Loucy (cell line): ENCODE measurements around the gene TLR4.

Experiments
- H2AFZ ChIP-seq: fragments of 200-600 bp; sonication (generic); 2 replicates; pipeline ENCODE4 v1.6.0; 2016; ENCODE audit warnings: antibody characterized with exemption, mild to moderate bottlenecking, low read length, moderate library complexity
- H3F3A ChIP-seq: fragments of 200-600 bp; 2 replicates; pipeline ENCODE4 v1.6.0; 2016; ENCODE audit warnings: antibody characterized with exemption, low read depth, mild to moderate bottlenecking
- H3K27me3 ChIP-seq: fragments of 200-600 bp; sonication (generic); 2 replicates; pipeline ENCODE4 v1.6.1; 2014; ENCODE audit warnings: low read length, mild to moderate bottlenecking; ENCODE audit not compliant: insufficient read depth, poor library complexity, severe bottlenecking
- H3K36me3 ChIP-seq: fragments of 200-600 bp; sonication (generic); 2 replicates; pipeline ENCODE4 v1.6.1; 2016; ENCODE audit warnings: low read length; ENCODE audit not compliant: insufficient read depth
- H3K4me1 ChIP-seq: fragments of 200-600 bp; sonication (generic); 2 replicates; pipeline ENCODE4 v1.5.1; 2014; ENCODE audit warnings: low read length, mild to moderate bottlenecking; ENCODE audit not compliant: insufficient read depth, poor library complexity, severe bottlenecking
- H3K4me2 ChIP-seq: fragments of 200-600 bp; sonication (generic); 2 replicates; pipeline ENCODE4 v1.6.0; 2014; ENCODE audit warnings: antibody characterized with exemption, low read length, low read depth, mild to moderate bottlenecking; ENCODE audit not compliant: poor library complexity, severe bottlenecking
- H3K4me3 ChIP-seq: fragments of 200-600 bp; sonication (generic); 2 replicates; pipeline ENCODE4 v1.5.1; 2014; ENCODE audit warnings: low read length, mild to moderate bottlenecking, mixed read lengths; ENCODE audit not compliant: poor library complexity, severe bottlenecking
- H3K79me2 ChIP-seq: fragments of 200-600 bp; sonication (generic); 2 replicates; pipeline ENCODE4 v1.6.1; 2014; ENCODE audit warnings: low read length; ENCODE audit not compliant: insufficient read depth
- H3K9ac ChIP-seq: fragments of 200-600 bp; sonication (generic); 2 replicates; pipeline ENCODE4 v1.6.0; 2014; ENCODE audit warnings: mild to moderate bottlenecking, low read depth, low read length, moderate library complexity; ENCODE audit not compliant: poor library complexity, severe bottlenecking
- H3K9me2 ChIP-seq: fragments of 200-600 bp; sonication (generic); replicated peaks from 2 replicates; pipeline ENCODE4 v1.6.1; 2016; ENCODE audit warnings: low read depth, low read length, mixed read lengths
- H3K9me3 ChIP-seq: fragments of 200-600 bp; sonication (generic); 2 replicates; pipeline ENCODE4 v1.6.1; 2014; ENCODE audit warnings: mild to moderate bottlenecking, antibody characterized with exemption, low read length, low read depth; ENCODE audit not compliant: insufficient read depth
- H4K20me1 ChIP-seq: fragments of 200-600 bp; sonication (generic); 2 replicates; pipeline ENCODE4 v1.6.0; 2014; ENCODE audit warnings: antibody characterized with exemption, low read length, mild to moderate bottlenecking; ENCODE audit not compliant: insufficient read depth, poor library complexity, severe bottlenecking
- CTCF ChIP-seq: fragments of 200-600 bp; sonication (generic); conservative IDR thresholded peaks from 2 replicates; pipeline ENCODE4 v1.5.1; 2014; ENCODE audit warnings: mild to moderate bottlenecking, antibody characterized with exemption, low read length
- EZH2phosphoT487 ChIP-seq: fragments of 200-600 bp; IDR thresholded peaks from 2 replicates; pipeline ENCODE4 v1.6.1; 2018; ENCODE audit warnings: antibody characterized with exemption, mild to moderate bottlenecking, moderate library complexity, borderline replicate concordance

TLR4 gene

GRCh38 chr9:117697046-117697445, 7.2 kb upstream of the TLR4 start:
- Histone ChIP-seq H3K79me2 (no peaks in the 10 kb centered on the region), H4K20me1 (no peaks in the 10 kb centered on the region), H3K9ac (no peak overlapping the region), H3F3A (no peaks in the 10 kb centered on the region), H3K4me3 (no peak overlapping the region), H3K4me2 (no peak overlapping the region), H3K4me1 (no peaks in the 10 kb centered on the region), H3K27me3 (no peaks in the 10 kb centered on the region), H2AFZ (no peak overlapping the region), H3K36me3 (no peaks in the 10 kb centered on the region), H3K9me3 (no peaks in the 10 kb centered on the region; the same call in 1 of the 2 replicates), H3K9me2 (no peaks in the 10 kb centered on the region)
- no peak for TF ChIP-seq CTCF
- TF ChIP-seq EZH2phosphoT487: no peak

DNA sequence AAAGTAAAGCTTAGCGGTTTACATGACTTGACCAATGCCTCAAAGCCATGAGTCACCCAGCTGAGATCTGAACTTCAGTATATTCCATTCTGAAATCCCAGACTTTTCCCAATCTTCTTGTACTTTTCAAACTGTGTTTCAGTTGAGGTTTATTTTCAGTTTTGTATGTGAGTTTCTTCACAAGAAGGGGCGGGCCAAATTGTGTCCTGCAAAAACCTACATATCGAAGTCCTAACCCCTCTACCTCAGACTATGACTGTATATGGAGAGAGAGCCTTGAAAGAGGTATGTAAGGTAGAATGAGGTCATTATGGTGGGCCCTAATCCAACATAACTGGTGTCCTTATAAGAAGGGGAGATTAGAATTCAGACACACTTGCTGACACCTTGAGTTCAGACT, 666 bp upstream of the TLR4 start:
- Histone ChIP-seq H4K20me1 (no peaks in the 10 kb centered on the region), H3K27me3 (no peaks in the 10 kb centered on the region), H3K79me2 (no peaks in the 10 kb centered on the region), H3K36me3 (no peaks in the 10 kb centered on the region), H3K4me1 (no peaks in the 10 kb centered on the region), H3K9ac (no peak overlapping the region), H3K4me2 (no peak overlapping the region), H3K9me3 (no peaks in the 10 kb centered on the region), H3K4me3 (no peak overlapping the region), H3F3A (no peaks in the 10 kb centered on the region), H2AFZ (no peak overlapping the region), H3K9me2 (no peaks in the 10 kb centered on the region)
- TF ChIP-seq CTCF (no peak), EZH2phosphoT487 (no peak)

DNA sequence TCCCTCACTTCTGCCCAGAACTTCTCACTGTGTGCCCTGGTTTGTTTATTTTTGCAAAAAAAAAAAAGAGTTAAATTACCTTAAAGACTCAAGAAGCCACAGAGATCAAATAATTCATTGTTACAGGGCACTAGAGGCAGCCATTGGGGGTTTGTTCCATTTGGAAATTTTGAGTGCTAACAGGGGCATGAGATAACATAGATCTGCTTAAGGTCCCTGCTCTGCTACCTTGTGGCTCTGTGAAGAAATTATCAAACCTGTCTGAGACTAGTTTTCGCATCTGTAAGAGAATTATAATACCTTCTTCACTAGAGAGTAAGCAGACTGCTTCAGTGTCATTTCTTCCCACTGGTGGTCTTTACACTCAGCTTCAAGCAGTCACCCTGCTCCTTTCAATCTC, 394 bp downstream of the TLR4 start:
- Histone ChIP-seq H3K27me3 (no peaks in the 10 kb centered on the region), H4K20me1 (no peaks in the 10 kb centered on the region), H3K4me1 (no peaks in the 10 kb centered on the region), H2AFZ (no peak overlapping the region), H3K4me3 (no peak overlapping the region), H3K79me2 (no peaks in the 10 kb centered on the region), H3K9ac (no peak overlapping the region), H3K36me3 (no peaks in the 10 kb centered on the region), H3F3A (no peaks in the 10 kb centered on the region), H3K9me3 (no peaks in the 10 kb centered on the region), H3K9me2 (no peaks in the 10 kb centered on the region), H3K4me2 (no peak overlapping the region)
- TF ChIP-seq CTCF: no peak
- no peak for TF ChIP-seq EZH2phosphoT487
